NCI-H526 (cell line): ENCODE results near the gene ZNF648.
"Not testable (repeated sequence)": the region's sequence is repeated elsewhere in the genome, so short reads cannot be mapped to it uniquely, and the experiment has no call there.

Experiments used
- DNase-seq, 2 experiments: peaks; one replicate each; lab custom pipeline; 2025; lab: John Stamatoyannopoulos, UW

Gene ZNF648

GRCh38 chr1:182029002-182029378 is 32.5 kb downstream of the ZNF648 start:
- DNase-seq = no peak

GRCh38 chr1:182015360-182015759 is 46.2 kb downstream of the ZNF648 start:
- DNase-seq = peak in 1 of 2 experiments; percentile 34

DNA sequence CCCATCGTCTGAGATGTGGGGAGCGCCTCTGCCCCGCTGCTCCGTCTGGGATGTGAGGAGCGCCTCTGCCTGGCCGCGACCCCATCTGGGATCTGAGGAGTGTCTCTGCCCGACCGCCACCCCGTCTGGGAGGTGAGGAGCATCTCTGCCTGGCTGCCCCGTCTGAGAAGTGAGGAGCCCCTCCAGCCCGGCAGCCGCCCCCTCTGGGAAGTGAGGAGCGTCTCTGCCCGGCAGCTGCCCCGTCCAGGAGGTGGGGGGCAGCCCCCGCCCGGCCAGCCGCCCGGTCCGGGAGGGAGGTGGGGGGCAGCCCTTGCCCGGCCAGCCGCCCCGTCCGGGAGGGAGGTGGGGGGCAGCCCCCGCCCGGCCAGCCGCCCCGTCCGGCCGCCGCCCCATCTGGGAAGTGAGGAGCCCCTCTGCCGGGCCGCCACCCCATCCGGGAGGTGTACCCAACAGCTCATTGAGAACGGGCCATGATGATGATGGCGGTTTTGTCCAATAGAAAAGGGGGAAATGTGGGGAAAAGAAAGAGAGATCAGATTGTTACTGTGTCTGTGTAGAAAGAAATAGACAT is 50.6 kb downstream of the ZNF648 start:
- not testable (repeated sequence) for DNase-seq

- DNase-seq = not testable (repeated sequence)
Measured at GRCh38 chr1:182005398-182005797, 56.1 kb downstream of the ZNF648 start.

GRCh38 chr1:182004601-182005000 is 56.9 kb downstream of the ZNF648 start:
- no peak for DNase-seq
